Left renal pelvis (tissue), 4 donors: ENCODE measurements around the gene MTF1. TPM values are rescaled to one million over a fixed set of nuclear protein-coding genes. Genes with fewer than 3 reads are reported as not detected.

Source experiments
- polyA plus RNA-seq, 4 donors: library from polyadenylated mRNA; unstranded; fragments of 120-200 nt; gene quantifications; one replicate each; pipeline ENCODE4 v1.2.1, GENCODE V29; 2013; ENCODE audit not compliant: insufficient read length in 4 of 4

The MTF1 gene
- polyA plus RNA-seq, 4 donors, result 7.7 to 10.9 (median 9.3) TPM

Other genes starting within 250 kb of the MTF1 start
- 10 to 100 TPM in 1 of 4 donors, 1 to 10 TPM in 3; 6.0 to 28.9 (median 7.0) TPM for gene RSPO1, start 224.7 kb downstream of the MTF1 start, polyA plus RNA-seq
- 10 to 100 TPM; 14.9 to 17.0 (median 16.4) TPM for gene CDCA8, start 167.1 kb downstream of the MTF1 start, polyA plus RNA-seq
- gene EPHA10, start 94.5 kb downstream of the MTF1 start, polyA plus RNA-seq, result under 1 TPM; 0.09 to 0.40 (median 0.24) TPM
- gene MANEAL, start 65.7 kb downstream of the MTF1 start, polyA plus RNA-seq, result 1 to 10 TPM; 3.6 to 4.7 (median 4.3) TPM
- 10 to 100 TPM; 20.9 to 35.2 (median 23.9) TPM for gene C1orf122, start 51.8 kb downstream of the MTF1 start, polyA plus RNA-seq
- gene YRDC, start 51.4 kb downstream of the MTF1 start, polyA plus RNA-seq, result 10 to 100 TPM; 12.1 to 14.3 (median 12.6) TPM
- gene INPP5B, start 87.5 kb upstream of the MTF1 start, polyA plus RNA-seq, result 10 to 100 TPM; 17.9 to 24.7 (median 20.5) TPM
- gene SF3A3, start 130.4 kb upstream of the MTF1 start, polyA plus RNA-seq, result 100 to 1,000 TPM in 3 of 4 donors, 10 to 100 TPM in 1; 91.7 to 115 (median 106) TPM
- 10 to 100 TPM; 18.0 to 39.2 (median 23.4) TPM for gene FHL3, start 145.9 kb upstream of the MTF1 start, polyA plus RNA-seq
- gene UTP11, start 153.1 kb upstream of the MTF1 start, polyA plus RNA-seq, result 10 to 100 TPM; 41.5 to 52.3 (median 44.3) TPM
- 1 to 10 TPM in 2 of 4 donors, under 1 TPM in 2; 0.55 to 1.2 (median 1.0) TPM for gene POU3F1, start 187.2 kb upstream of the MTF1 start, polyA plus RNA-seq